Esophagus mucosa (tissue), 1 donor: ENCODE data around the gene TJAP1. TPM values are rescaled to one million over a fixed set of nuclear protein-coding genes. Genes with fewer than 3 reads are reported as not detected.
"Not testable (repeated sequence)": the region's sequence is repeated elsewhere in the genome, so short reads cannot be mapped to it uniquely, and the experiment has no call there.

Experiments used
- ATAC-seq: fragments of 200-7000 bp; cut with Tn5 transposase; one replicate; pipeline ENCODE4 v1.9.1; 2020
- total RNA-seq: library from RNA; stranded (reverse); gene quantifications from one replicate; pipeline ENCODE4 v1.2.4, GENCODE V29; 2023
- donor health status: DM: yes; HTN: yes; CAD: no.

TJAP1 gene
- total RNA-seq, 1 donor from 2014 or later, result 8.9 TPM

DNA sequence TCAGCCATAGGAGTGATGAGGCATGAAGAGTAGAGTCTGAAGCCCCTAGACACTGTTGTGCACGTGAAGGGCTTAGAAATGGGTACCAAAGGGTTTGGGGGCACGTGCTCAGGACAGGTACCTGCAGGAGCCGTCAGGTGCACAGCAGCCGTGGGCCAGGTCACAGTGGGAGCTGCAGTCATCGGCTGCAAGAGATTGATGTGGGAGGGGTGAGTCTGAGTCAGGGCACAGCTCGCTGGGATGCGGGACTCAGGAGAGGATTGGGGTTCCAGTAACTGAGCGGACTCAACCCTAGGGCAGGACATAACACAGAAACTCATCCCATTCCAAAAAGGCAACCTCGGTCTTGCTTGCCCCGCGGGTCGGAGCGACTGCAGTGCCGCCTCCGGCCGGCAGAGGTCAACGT lies 23.1 kb upstream of the TJAP1 start:
- peak; percentile 68 for ATAC-seq

DNA sequence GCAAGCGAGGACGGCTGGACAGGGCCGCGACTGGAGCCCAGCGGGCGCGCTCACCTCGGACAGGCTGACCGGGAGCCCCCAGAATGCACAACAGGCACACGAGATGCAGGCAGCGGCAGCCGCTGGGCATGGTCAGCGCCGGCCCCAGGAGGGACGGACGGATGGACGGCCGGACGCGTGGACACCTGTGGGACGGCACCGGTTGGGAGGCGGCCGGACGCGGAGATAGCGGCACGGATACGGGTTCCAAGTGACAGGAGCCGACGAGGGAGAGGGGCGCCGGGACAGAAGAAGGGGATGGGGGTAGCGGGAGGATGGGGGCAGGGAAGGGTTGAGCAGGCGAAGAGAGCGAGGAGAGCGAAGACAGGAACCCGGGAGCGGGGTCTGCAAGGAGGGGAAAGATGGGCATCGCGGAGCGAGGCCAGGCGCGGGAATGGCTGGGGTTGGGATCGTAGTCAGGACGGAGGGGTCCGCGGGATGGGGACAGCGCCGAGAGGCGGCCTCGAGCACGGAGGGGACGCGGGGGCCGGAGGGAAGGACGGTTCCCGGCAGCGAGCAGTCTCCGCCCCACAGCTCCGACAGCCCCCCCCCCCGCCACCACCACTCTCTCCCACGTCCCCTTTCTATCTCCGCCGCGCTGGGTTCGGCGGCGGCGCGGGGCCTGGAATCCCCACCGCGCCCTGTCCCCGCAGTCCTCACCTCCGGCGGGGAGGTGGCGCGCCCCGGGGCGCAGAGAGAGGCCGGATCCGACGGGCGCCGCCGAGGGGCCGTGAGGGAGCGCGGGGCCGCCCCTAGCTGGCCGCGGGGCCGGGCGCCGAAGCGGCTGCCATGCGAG lies 22.5 kb upstream of the TJAP1 start:
- peak; percentile 22 for ATAC-seq

DNA sequence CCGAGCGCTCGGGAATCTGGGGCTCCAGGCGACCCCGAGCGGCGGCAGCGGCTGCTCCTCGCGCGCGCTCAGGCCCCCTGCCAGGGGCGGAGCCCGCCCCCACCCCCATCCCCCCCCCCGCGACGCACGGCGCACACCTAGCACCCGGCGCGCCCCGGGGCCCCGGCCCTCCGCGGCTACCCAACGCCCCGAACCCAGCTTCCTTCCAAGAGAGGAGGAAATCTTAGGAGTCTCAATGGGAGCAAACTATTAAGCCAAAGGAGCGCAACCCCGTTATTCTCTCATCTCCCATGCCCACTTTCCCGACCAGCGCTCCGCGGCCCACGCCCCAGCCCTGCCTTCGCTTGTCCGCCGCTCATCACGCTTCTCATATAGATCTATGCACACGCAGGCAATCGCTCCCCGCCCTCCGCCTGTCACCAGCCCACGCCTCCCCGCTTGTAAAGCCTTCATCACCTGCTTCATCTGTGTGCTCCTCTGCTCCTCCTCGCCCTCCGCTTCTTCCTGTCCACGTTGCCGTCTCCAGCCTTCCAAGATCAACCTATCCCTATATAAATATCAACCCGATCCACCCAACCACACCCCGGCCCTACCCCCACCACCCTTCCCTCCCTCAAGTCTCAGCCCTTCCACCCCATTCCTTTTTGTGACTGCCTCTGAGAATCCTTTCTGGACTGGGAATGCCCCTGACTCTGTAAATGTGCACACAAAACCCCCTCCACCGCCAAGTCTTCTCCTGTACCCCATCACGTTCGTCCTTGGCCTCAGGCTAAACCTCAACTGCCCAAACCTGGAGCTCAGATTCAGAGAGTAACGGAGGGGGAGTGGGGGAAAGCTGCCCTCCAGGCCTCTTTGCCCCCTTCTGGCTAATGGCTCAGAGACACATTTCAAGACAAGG lies 21.6 kb upstream of the TJAP1 start, which contains the start of gene DLK2:
DLK2 (minus strand) TSS at position 18 of the 898 bp plus-strand sequence. CDS start 723 bp downstream, outside the sequence.
- ATAC-seq, result peak; percentile 25

DNA sequence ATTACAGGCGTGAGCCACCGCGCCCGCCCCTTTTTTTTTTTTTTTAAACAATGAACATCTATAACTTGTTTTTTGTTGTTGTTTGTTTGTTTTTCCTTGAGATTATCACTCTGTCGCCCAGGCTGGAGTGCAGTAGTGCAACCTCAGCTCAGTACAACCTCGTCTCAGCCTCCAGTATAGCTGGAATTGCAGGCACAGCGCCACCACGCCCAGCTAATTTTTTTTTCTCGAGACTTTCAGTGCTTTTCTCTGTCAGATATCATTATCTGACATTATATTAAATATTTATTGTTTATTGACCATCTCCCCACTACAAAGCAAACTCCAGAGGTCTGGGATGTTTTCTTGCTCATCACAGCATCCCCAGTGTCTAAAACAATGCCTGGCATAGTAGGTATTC lies 19.7 kb upstream of the TJAP1 start:
- ATAC-seq, result no peak

- ATAC-seq, result not testable (repeated sequence)
These were observed 19.2 kb upstream of the TJAP1 start for GRCh38 chr6:43458154-43458553.

GRCh38 chr6:43459535-43459934 lies 17.8 kb upstream of the TJAP1 start:
- no peak for ATAC-seq

- no peak for ATAC-seq
These were observed 17.3 kb upstream of the TJAP1 start for GRCh38 chr6:43460032-43460431.

GRCh38 chr6:43461936-43462335 lies 15.4 kb upstream of the TJAP1 start:
- no peak for ATAC-seq

- no peak for ATAC-seq
These were observed 13.0 kb upstream of the TJAP1 start for GRCh38 chr6:43464337-43464736.

DNA sequence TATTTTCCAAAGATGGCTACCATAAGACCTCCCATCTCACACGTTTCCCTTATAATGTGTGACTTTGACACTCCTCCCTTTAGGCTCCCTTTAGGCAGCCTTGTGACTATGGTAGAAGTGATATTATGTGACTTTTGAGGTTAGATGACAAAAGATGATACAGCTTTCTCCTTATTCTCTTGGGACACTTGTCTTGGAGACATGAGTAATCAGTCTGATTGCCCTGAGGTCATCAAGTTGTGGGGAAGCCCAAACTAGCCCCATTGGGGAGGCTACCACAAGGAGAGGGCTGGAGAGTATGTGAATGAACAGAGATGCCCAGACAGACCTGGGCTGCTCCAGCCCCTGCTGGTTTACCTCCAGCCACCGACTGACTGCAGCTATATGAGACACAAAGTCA lies 11.4 kb upstream of the TJAP1 start:
- ATAC-seq, result peak; percentile 11

GRCh38 chr6:43467265-43467664 lies 10.1 kb upstream of the TJAP1 start:
- ATAC-seq, result not testable (repeated sequence)

DNA sequence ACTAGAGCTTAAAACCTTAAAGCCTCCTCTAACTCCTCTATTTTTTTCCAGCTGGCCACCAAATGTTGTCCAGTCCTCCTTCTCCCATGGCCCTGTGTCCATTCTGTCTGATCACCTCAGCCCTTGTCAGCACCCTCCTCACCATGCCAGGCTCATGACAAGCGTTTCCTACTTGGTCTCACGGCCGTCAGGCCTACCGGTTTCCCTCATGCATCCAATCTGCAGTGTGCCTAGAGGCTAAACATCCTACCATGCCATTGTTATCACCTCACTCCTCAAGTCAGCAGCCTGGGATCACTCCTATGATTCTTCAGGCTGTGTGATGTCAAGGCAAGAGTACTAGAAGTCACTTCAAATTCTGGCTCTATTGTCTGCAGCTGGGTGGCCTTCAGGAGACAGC lies 9.6 kb upstream of the TJAP1 start:
- ATAC-seq, result no peak

- no peak for ATAC-seq
These were observed 9.1 kb upstream of the TJAP1 start for GRCh38 chr6:43468240-43468639.

DNA sequence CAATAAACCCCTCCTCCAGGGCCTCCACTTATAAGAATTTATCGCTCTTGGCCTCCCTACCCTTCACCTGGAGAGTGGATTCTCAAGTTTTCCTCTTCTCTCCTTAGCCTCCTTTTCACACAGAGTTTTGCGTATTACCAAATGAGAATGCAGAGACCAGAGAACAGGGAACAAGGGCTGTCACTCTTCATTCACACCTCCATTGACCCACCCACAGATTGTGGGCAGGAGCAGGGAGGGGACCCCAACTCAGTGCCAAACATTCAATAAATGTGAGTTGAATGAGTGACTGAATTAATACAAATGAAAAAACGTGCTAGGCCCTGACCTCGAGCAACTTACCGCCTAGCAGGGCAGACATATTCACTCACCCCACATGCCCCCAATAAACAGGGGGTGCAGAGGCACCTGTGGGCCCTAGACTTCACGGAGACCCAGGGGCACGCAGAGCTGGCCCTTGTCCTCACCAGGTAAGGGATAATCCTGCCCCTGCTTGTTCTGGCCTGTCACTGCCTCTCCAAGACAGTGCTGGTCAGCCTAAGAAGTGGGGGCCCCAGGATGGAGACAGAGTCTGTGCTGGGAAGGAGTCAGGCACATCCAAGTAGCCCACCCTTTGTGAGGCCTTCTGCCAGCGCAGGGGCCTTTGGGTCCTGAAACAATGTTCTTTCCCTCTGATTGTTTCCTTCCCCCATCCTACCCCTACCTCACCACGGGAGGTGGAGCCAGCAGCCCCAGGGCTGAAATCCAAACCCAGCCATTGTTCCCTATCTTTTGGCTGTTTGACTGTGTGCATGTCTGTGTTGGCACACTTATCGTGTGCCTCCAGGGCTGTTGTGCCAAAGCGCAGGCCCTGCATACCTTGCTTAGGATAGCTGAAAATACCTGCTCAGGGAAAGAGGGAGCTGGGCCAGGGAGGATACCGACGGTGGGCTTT lies 8.4 kb upstream of the TJAP1 start:
- peak; percentile 36 for ATAC-seq

- ATAC-seq, result peak; percentile 18
These were observed 7.4 kb upstream of the TJAP1 start for GRCh38 chr6:43469947-43470346.

GRCh38 chr6:43471399-43471798 lies 6.0 kb upstream of the TJAP1 start:
- ATAC-seq, result no peak

DNA sequence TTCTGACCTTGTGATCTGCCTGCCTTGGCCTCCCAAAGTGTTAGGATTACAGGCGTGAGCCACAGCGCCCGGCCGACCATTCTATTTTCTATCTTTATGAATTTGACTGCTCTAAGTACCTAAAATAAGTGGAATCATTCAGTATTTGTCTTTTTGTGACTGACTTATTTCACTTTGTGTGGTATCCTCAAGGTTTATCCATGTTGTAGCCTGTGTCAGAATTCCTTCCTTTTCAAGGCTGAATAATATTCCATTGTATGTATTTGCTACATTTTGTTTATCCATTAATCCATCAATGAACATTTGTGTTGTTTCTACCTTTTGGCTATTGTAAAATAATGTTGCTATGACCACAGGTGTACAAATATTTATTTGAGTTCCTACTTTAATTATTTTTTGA lies 4.9 kb upstream of the TJAP1 start:
- ATAC-seq, result no peak

- no peak for ATAC-seq
These were observed 1.9 kb upstream of the TJAP1 start for GRCh38 chr6:43475516-43475915.

DNA sequence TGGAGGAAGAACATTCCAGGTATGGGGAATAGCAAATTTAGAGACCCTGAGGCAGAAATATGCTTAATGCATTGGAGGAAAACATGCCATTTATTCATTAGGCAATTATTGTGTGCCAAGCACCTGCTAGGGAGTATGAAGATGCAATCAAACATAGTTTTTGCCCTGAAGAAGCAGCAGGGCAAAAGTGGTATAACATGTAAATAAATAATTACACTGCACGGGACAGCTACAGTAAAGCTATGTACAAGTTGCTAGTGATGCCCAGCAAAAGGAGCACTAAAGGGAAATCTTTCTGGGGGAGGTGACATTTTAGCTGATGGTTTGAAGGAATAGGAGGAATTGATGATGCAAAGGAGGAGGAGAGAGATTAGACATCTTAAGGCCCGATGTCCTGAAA lies 624 bp upstream of the TJAP1 start:
- ATAC-seq, result no peak

DNA sequence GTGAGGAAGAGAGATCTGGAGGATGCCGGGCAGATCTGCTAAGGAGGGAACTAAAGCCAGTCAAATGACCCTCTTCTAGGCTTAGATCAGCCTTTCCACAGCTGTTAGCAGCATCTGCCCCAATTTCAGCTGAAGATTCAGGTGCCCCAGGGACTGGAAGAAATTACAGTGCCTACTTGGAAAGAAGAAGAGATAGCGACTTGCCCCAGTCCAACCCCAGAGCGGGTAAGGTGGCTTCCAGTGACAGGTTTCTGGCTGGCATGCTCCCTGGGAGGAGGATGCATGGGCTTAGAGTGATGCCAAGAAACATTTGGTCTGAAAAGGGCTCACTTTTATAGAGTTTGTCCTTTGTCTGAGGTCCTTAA lies 620 bp downstream of the TJAP1 start:
- no peak for ATAC-seq

GRCh38 chr6:43481075-43481474 lies 3.7 kb downstream of the TJAP1 start:
- ATAC-seq, result peak; percentile 76

DNA sequence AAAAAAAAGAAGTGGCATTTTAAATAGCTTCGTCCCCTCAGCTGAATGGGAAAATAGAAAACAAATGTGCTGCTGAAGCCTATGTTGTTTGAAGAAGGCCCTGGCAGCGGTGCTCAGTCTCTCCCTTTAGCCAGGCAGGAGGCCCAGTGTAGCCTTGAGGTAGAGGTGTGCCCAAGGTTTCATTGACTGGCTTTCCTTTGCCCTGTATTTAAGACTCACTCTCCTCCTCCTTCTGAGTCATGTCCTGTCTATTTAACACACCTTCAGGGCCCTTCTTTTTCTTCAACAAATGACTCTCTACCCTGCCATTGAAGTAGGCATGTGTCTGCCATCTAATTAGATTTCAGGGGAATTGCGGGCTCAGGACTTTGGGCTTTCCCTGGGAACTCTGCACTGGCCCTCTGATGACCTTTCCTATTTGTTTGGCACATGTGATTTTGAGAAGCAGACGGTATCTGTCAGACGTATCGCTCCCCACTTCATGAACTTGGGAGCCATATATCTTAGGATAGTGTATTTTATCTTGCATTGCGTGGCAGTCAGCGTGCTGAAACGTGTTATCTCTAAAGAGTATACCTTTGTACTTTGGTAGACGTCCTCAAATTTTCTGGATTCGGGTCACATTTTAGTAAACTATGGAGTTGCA lies 4.3 kb downstream of the TJAP1 start:
- ATAC-seq, result peak; percentile 93
